Prostate gland (tissue), 2 donors: ENCODE data around the gene DHX40.

ENCODE experiments used
- POLR2AphosphoS5 ChIP-seq: sonication (generic); formaldehyde crosslinking; IDR thresholded peaks from one replicate; pipeline ENCODE4 v1.6.1; 2017; ENCODE audit warnings: antibody characterized with exemption
- TF ChIP-seq, protein P1 (sequence below), 4 experiments: fragments of 200-600 bp in 2 of 4; fragments of 450-650 bp in 2 of 4; sonication (generic) in 2 of 4; IDR thresholded peaks; 1 replicate in 3 of 4; 2 replicates in 1 of 4; pipeline ENCODE4 v1.5.1; 2016 to 2019; ENCODE audit warnings: antibody characterized with exemption in 4 of 4, mild to moderate bottlenecking in 2 of 4, moderate library complexity in 2 of 4

DNA sequence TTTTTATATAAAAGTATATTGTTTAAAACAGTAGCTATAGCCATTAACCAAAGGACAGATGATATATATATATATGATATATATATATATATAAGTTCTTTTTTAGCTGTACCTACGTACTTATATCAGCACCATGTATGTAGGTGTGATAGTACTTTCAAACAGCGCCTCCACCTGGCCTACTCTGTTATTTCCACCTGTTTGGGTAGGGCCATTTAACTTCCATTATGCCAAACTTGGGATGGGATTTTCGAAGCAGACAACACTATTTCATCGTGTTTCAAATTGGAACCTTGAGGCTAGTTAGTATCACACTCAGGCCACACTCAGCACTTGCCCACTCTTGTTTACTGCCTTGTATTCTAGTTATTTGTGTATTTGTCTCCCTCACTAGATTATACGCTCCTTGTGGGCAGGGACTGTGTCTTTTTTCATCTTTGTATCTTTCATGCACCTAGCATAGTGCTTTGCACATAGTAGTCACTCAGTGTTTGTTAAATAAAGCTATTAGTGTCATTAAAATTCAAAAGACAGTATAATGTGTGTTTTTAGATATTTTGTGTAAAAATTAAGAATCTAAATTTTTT is 42.5 kb downstream of the DHX40 start:
- TF ChIP-seq, protein P1, sequence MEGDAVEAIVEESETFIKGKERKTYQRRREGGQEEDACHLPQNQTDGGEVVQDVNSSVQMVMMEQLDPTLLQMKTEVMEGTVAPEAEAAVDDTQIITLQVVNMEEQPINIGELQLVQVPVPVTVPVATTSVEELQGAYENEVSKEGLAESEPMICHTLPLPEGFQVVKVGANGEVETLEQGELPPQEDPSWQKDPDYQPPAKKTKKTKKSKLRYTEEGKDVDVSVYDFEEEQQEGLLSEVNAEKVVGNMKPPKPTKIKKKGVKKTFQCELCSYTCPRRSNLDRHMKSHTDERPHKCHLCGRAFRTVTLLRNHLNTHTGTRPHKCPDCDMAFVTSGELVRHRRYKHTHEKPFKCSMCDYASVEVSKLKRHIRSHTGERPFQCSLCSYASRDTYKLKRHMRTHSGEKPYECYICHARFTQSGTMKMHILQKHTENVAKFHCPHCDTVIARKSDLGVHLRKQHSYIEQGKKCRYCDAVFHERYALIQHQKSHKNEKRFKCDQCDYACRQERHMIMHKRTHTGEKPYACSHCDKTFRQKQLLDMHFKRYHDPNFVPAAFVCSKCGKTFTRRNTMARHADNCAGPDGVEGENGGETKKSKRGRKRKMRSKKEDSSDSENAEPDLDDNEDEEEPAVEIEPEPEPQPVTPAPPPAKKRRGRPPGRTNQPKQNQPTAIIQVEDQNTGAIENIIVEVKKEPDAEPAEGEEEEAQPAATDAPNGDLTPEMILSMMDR (IDR thresholded peaks at IDR 0.05): no peak
- no peak for TF ChIP-seq POLR2AphosphoS5
